H1 (cell line): ENCODE results near the gene SCGB1C2. TPM values are rescaled to one million over a fixed set of nuclear protein-coding genes. Genes with fewer than 3 reads are reported as not detected.
"Not testable (repeated sequence)": the region's sequence is repeated elsewhere in the genome, so short reads cannot be mapped to it uniquely, and the experiment has no call there.

ENCODE experiments used
- CTCF ChIA-PET: fragments of 300-600 bp; sonication (Branson Sonifier 250); formaldehyde crosslinking; loops from one replicate; lab custom pipeline; 2021; ENCODE audit not compliant: partially characterized antibody; lab: Charles Lee
- POLR2A ChIA-PET: fragments of 300-600 bp; sonication (Branson Sonifier 250); formaldehyde crosslinking; loops from one replicate; lab custom pipeline; 2021; ENCODE audit warnings: inconsistent platforms; ENCODE audit not compliant: partially characterized antibody; lab: Charles Lee
- DNase-seq, 2 experiments: peaks; one replicate each; pipeline versions ENCODE4 v3.0.0 to v3.0.0-alpha.2; 2010 to 2022; ENCODE audit warnings: low spot score in 2 of 2, low read depth in 1 of 2, mixed read lengths in 1 of 2
- FAIRE-seq: peaks from 2 replicates; lab custom pipeline; 2011; peaks lifted over from hg19 to GRCh38; lab: Jason Lieb, UNC
- H2AFZ ChIP-seq: 2 replicates; pipeline ENCODE4 v1.8.1; 2012; ENCODE audit warnings: low read length, inconsistent platforms
- H2AK5ac ChIP-seq: 2 replicates; pipeline ENCODE4 v1.6.1; 2013; ENCODE audit warnings: low read depth, low read length
- H2BK120ac ChIP-seq: replicated peaks from 2 replicates; pipeline ENCODE3; 2013; ENCODE audit warnings: low read depth, low read length, inconsistent platforms
- H2BK12ac ChIP-seq: 2 replicates; pipeline ENCODE4 v1.6.1; 2013; ENCODE audit warnings: low read depth, low read length
- H2BK15ac ChIP-seq: 2 replicates; pipeline ENCODE4 v1.6.1; 2013; ENCODE audit warnings: low read length
- H2BK20ac ChIP-seq: 2 replicates; pipeline ENCODE4 v1.6.1; 2013; ENCODE audit warnings: low read length
- H2BK5ac ChIP-seq: 2 replicates; pipeline ENCODE4 v1.6.1; 2013; ENCODE audit warnings: low read depth, low read length
- H3K14ac ChIP-seq: 2 replicates; pipeline ENCODE4 v1.6.1; 2013; ENCODE audit warnings: inconsistent platforms; ENCODE audit not compliant: insufficient read length
- H3K18ac ChIP-seq: 2 replicates; pipeline ENCODE4 v1.6.1; 2013; ENCODE audit warnings: low read length; ENCODE audit errors: extremely low read depth
- H3K23ac ChIP-seq: 2 replicates; pipeline ENCODE4 v1.6.1; 2013; ENCODE audit warnings: inconsistent platforms; ENCODE audit not compliant: insufficient read length
- H3K23me2 ChIP-seq: 2 replicates; pipeline ENCODE4 v1.6.1; 2013; ENCODE audit warnings: low read depth, low read length
- H3K27ac ChIP-seq: 2 replicates; pipeline ENCODE4 v1.6.1; 2011; ENCODE audit warnings: low read depth, low read length, inconsistent platforms
- H3K27me3 ChIP-seq, 4 experiments: replicated peaks in 1 of 4; 1 replicate in 1 of 4; 2 replicates in 3 of 4; pipeline versions ENCODE4 v1.6.1 to v1.8.1; 2011 to 2013; ENCODE audit warnings: low read length in 3 of 4, mild to moderate bottlenecking in 3 of 4, inconsistent platforms in 2 of 4, mixed read lengths in 2 of 4, moderate library complexity in 1 of 4; ENCODE audit not compliant: control insufficient read depth in 3 of 4, insufficient read depth in 3 of 4; ENCODE audit errors: extremely low read depth in 1 of 4
- H3K36me3 ChIP-seq, 4 experiments: 2 replicates each; pipeline versions ENCODE4 v1.6.1 to v1.8.1; 2011 to 2013; ENCODE audit warnings: mild to moderate bottlenecking in 4 of 4, low read length in 3 of 4, moderate library complexity in 2 of 4, control low read depth in 1 of 4, inconsistent platforms in 1 of 4; ENCODE audit not compliant: insufficient read depth in 4 of 4, control insufficient read depth in 2 of 4
- H3K4ac ChIP-seq: replicated peaks from 2 replicates; pipeline ENCODE3; 2013; ENCODE audit warnings: low read length, low read depth, mixed read lengths, inconsistent platforms; ENCODE audit not compliant: insufficient read length
- H3K4me1 ChIP-seq, 4 experiments: replicated peaks in 1 of 4; 1 replicate in 1 of 4; 2 replicates in 3 of 4; pipeline versions ENCODE4 v1.6.1 to v1.8.1; 2011 to 2013; ENCODE audit warnings: low read length in 3 of 4, inconsistent platforms in 2 of 4, mixed read lengths in 1 of 4; ENCODE audit not compliant: insufficient read depth in 4 of 4, control insufficient read depth in 3 of 4
- H3K4me2 ChIP-seq, 2 experiments: 2 replicates each; pipeline versions ENCODE4 v1.6.1 to v1.8.1; 2011 to 2013; ENCODE audit warnings: low read depth in 2 of 2, low read length in 2 of 2, control low read depth in 1 of 2, inconsistent platforms in 1 of 2, mild to moderate bottlenecking in 1 of 2; ENCODE audit not compliant: insufficient read depth in 1 of 2
- H3K4me3 ChIP-seq, 4 experiments: fragments of 200-600, 300-600 bp in 1 of 4; sonication (generic), shearing (Covaris generic), sonication (Bioruptor Twin) in 1 of 4; 2 replicates each; pipeline versions ENCODE4 v1.5.1 to v1.8.1; 2011 to 2016; ENCODE audit warnings: low read length in 4 of 4, low read depth in 3 of 4, control low read depth in 2 of 4, inconsistent platforms in 2 of 4, mild to moderate bottlenecking in 2 of 4, mixed read lengths in 1 of 4, moderate library complexity in 1 of 4; ENCODE audit not compliant: insufficient read depth in 2 of 4; ENCODE audit errors: extremely low read depth in 1 of 4
- H3K56ac ChIP-seq: replicated peaks from 2 replicates; pipeline ENCODE3; 2013; ENCODE audit warnings: low read depth, mild to moderate bottlenecking, mixed read lengths, low read length, inconsistent platforms; ENCODE audit not compliant: insufficient read length
- H3K79me1 ChIP-seq: 2 replicates; pipeline ENCODE4 v1.6.1; 2013; ENCODE audit warnings: low read depth, low read length, control low read depth
- H3K79me2 ChIP-seq, 2 experiments: 2 replicates each; pipeline versions ENCODE4 v1.6.1 to v1.8.1; 2012 to 2013; ENCODE audit warnings: low read length in 2 of 2, mild to moderate bottlenecking in 2 of 2, inconsistent platforms in 1 of 2; ENCODE audit not compliant: insufficient read depth in 2 of 2, control insufficient read depth in 1 of 2
- H3K9ac ChIP-seq, 4 experiments: replicated peaks in 1 of 4; 1 replicate in 1 of 4; 2 replicates in 3 of 4; pipeline versions ENCODE4 v1.6.1 to v1.8.1; 2011 to 2013; ENCODE audit warnings: low read depth in 3 of 4, low read length in 3 of 4, control low read depth in 2 of 4, mild to moderate bottlenecking in 2 of 4, moderate library complexity in 2 of 4, inconsistent platforms in 1 of 4; ENCODE audit errors: extremely low read depth in 1 of 4
- H3K9me3 ChIP-seq, 2 experiments: 2 replicates each; pipeline versions ENCODE4 v1.6.1 to v1.8.1; 2012 to 2013; ENCODE audit warnings: mild to moderate bottlenecking in 2 of 2, moderate library complexity in 2 of 2, control low read depth in 1 of 2, inconsistent platforms in 1 of 2, low read depth in 1 of 2, low read length in 1 of 2, mixed read lengths in 1 of 2; ENCODE audit not compliant: insufficient read depth in 2 of 2
- H4K20me1 ChIP-seq, 2 experiments: replicated peaks in 1 of 2; 2 replicates each; pipeline versions ENCODE3 to v1.8.1; 2011 to 2013; ENCODE audit warnings: inconsistent platforms in 2 of 2, low read length in 2 of 2, mild to moderate bottlenecking in 1 of 2; ENCODE audit not compliant: insufficient read depth in 2 of 2, control insufficient read depth in 1 of 2
- H4K5ac ChIP-seq: 2 replicates; pipeline ENCODE4 v1.6.1; 2013; ENCODE audit warnings: low read length, low read depth, mixed read lengths, inconsistent platforms; ENCODE audit not compliant: insufficient read length
- H4K8ac ChIP-seq: 2 replicates; pipeline ENCODE4 v1.8.0; 2013; ENCODE audit warnings: mild to moderate bottlenecking, moderate library complexity, low read length, inconsistent platforms; ENCODE audit not compliant: insufficient read depth; ENCODE audit errors: extremely low read depth
- H4K91ac ChIP-seq: replicated peaks from 2 replicates; pipeline ENCODE3; 2013; ENCODE audit warnings: low read length, mixed read lengths, inconsistent platforms; ENCODE audit not compliant: insufficient read length
- WGBS, 2 experiments: shearing (Covaris generic) in 1 of 2; methylation state at CpG; one replicate each; pipeline versions ENCODE4 v1.1.6 to v1.1.7; 2013 to 2015; ENCODE audit warnings: low lambda C conversion rate in 2 of 2, mixed read lengths in 2 of 2, inconsistent platforms in 1 of 2, low coverage in 1 of 2, missing lambda C conversion rate in 1 of 2; ENCODE audit not compliant: insufficient replicate concordance in 2 of 2, insufficient coverage in 1 of 2, insufficient read length in 1 of 2; ENCODE audit errors: extremely low coverage in 1 of 2, missing lambda C conversion rate in 1 of 2; 5-methylcytosine and 5-hydroxymethylcytosine counted together
- polyA plus RNA-seq, 7 experiments: library from polyadenylated mRNA; depleted of rRNA in 3 of 7; stranded (reverse) in 5 of 7; unstranded in 2 of 7; fragments of >200 nt in 5 of 7; fragments of 200-250 nt in 2 of 7; gene quantifications; 1 replicate in 5 of 7; 2 replicates in 1 of 7; 4 replicates in 1 of 7; pipeline versions ENCODE4 v1.2.1 to v1.2.3, GENCODE V29; 2011 to 2013; ENCODE audit warnings: missing spikeins in 2 of 7, mixed read lengths in 2 of 7
- total RNA-seq: library from RNA; stranded (reverse); fragmentation: NEBNext Ultra II Directional; extraction: Animal tissue kit (Norgen Biotek cat#: 25700); gene quantifications from 2 replicates; pipeline ENCODE4 v1.2.1, GENCODE V29; 2021

Gene SCGB1C2
- total and polyA plus RNA-seq, 2 of the 8 experiments (the other 6 are each of a cell fraction or from before 2014, with no cell fraction given), result not detected

DNA sequence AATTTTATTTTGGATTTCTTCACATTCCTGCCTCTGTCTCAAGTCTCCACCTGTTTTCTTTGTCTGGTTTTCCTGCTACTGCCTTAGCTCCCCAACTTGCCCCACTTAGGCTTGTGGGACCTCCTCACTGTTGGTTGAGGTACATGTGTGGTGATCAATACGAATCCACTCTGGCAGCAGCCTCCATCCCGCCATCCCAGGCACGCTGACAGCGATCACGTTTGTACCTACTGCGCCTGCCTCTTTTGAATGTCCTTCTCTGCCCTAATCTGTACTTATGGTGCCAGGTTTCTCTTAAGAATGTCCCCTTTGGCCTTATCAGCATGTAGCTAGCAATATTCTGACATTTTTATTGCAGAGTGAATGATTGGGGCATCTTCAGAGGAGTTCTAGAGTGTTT is 2.3 kb upstream of the SCGB1C2 start:
- H3K4ac ChIP-seq, DNase-seq, H2BK20ac ChIP-seq, FAIRE-seq, H2AK5ac ChIP-seq, H3K27ac ChIP-seq, H4K5ac ChIP-seq, H4K20me1 ChIP-seq, H2BK15ac ChIP-seq, H4K91ac ChIP-seq, H2AFZ ChIP-seq, H3K23ac ChIP-seq, H3K56ac ChIP-seq, H3K9ac ChIP-seq, H3K23me2 ChIP-seq, H3K4me2 ChIP-seq, CTCF ChIA-PET, POLR2A ChIA-PET, H2BK120ac ChIP-seq, H3K79me2 ChIP-seq, H3K36me3 ChIP-seq, H3K79me1 ChIP-seq, H3K18ac ChIP-seq, H3K27me3 ChIP-seq, H3K14ac ChIP-seq, H3K4me1 ChIP-seq, H2BK5ac ChIP-seq, H3K4me3 ChIP-seq, H4K8ac ChIP-seq, H2BK12ac ChIP-seq: not testable (repeated sequence)
- H3K9me3 ChIP-seq, result peaks cover 2 to 17% of the 10 kb centered on the region in 2 experiments; a peak in 2 of 4 replicates
- WGBS, 2 experiments, result 84% methylated on average over 6 of the region's 6 CpGs; no CpG with 5 or more reads in 1 of the 2 experiments

- H4K20me1 ChIP-seq, CTCF ChIA-PET, H4K91ac ChIP-seq, H2AFZ ChIP-seq, H3K27ac ChIP-seq, H3K9ac ChIP-seq, H2BK120ac ChIP-seq, POLR2A ChIA-PET, H3K27me3 ChIP-seq, H3K4me1 ChIP-seq, H2BK15ac ChIP-seq, H2BK12ac ChIP-seq, FAIRE-seq, H3K79me1 ChIP-seq, H2BK20ac ChIP-seq, H3K36me3 ChIP-seq, H3K4me2 ChIP-seq, H2BK5ac ChIP-seq, H3K4me3 ChIP-seq, H3K79me2 ChIP-seq, H3K23ac ChIP-seq, H4K8ac ChIP-seq, H2AK5ac ChIP-seq, H3K14ac ChIP-seq, H4K5ac ChIP-seq, H3K18ac ChIP-seq, H3K23me2 ChIP-seq, H3K56ac ChIP-seq, DNase-seq, H3K4ac ChIP-seq: not testable (repeated sequence)
- H3K9me3 ChIP-seq, result peaks cover 2 to 17% of the 10 kb centered on the region in 2 experiments; a peak in 2 of 4 replicates
- WGBS, 2 experiments, result no CpG with 5 or more reads among the region's 1 CpG
These were observed 1.5 kb upstream of the SCGB1C2 start for GRCh38 chr17:135895-136294.
